Loucy (cell line): ENCODE data around the gene TMCO2.

Experiments
- EZH2phosphoT487 ChIP-seq: fragments of 200-600 bp; IDR thresholded peaks from 2 replicates; pipeline ENCODE4 v1.6.1; 2018; ENCODE audit warnings: antibody characterized with exemption, mild to moderate bottlenecking, moderate library complexity, borderline replicate concordance
- TF ChIP-seq, protein P1 (sequence below): fragments of 200-600 bp; sonication (generic); conservative IDR thresholded peaks from 2 replicates; pipeline ENCODE4 v1.5.1; 2014; ENCODE audit warnings: mild to moderate bottlenecking, antibody characterized with exemption, low read length

GRCh38 chr1:40274331-40274730 lies 26.6 kb downstream of the TMCO2 start:
- TF ChIP-seq, protein P1, sequence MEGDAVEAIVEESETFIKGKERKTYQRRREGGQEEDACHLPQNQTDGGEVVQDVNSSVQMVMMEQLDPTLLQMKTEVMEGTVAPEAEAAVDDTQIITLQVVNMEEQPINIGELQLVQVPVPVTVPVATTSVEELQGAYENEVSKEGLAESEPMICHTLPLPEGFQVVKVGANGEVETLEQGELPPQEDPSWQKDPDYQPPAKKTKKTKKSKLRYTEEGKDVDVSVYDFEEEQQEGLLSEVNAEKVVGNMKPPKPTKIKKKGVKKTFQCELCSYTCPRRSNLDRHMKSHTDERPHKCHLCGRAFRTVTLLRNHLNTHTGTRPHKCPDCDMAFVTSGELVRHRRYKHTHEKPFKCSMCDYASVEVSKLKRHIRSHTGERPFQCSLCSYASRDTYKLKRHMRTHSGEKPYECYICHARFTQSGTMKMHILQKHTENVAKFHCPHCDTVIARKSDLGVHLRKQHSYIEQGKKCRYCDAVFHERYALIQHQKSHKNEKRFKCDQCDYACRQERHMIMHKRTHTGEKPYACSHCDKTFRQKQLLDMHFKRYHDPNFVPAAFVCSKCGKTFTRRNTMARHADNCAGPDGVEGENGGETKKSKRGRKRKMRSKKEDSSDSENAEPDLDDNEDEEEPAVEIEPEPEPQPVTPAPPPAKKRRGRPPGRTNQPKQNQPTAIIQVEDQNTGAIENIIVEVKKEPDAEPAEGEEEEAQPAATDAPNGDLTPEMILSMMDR, result no peak
- TF ChIP-seq EZH2phosphoT487, result no peak
